CD4-positive, alpha-beta T cell treated with Interleukin-1 beta for 1 hour (primary cell): ENCODE measurements around the gene BFSP2.

ENCODE experiments used
- DNase-seq, 2 donors: peaks; one replicate each; pipeline ENCODE4 v3.0.0-alpha.2; 2020 to 2022

BFSP2 gene, protein sequence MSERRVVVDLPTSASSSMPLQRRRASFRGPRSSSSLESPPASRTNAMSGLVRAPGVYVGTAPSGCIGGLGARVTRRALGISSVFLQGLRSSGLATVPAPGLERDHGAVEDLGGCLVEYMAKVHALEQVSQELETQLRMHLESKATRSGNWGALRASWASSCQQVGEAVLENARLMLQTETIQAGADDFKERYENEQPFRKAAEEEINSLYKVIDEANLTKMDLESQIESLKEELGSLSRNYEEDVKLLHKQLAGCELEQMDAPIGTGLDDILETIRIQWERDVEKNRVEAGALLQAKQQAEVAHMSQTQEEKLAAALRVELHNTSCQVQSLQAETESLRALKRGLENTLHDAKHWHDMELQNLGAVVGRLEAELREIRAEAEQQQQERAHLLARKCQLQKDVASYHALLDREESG

DNA sequence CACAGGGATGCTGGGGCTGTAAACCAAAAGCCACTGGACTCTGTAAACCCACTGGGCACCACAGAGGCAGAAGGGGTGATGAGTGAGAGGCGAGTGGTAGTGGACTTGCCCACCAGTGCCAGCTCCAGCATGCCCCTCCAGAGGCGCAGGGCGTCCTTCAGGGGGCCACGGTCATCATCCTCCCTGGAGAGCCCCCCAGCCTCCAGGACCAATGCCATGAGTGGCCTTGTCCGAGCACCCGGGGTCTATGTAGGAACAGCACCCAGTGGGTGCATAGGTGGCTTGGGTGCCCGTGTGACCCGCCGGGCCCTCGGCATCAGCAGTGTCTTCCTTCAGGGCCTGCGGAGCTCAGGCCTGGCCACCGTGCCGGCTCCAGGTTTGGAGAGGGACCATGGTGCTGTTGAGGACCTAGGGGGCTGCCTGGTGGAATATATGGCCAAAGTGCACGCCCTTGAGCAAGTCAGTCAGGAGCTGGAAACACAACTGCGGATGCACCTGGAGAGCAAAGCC is at the start of gene BFSP2:
TSS of gene BFSP2 (plus strand) at position 51 of the 510 bp plus-strand sequence. CDS start at position 79, 28 bp downstream.
- no peak for DNase-seq

GRCh38 chr3:133354721-133355120 is 45.1 kb upstream of the BFSP2 start:
- no peak for DNase-seq

DNA sequence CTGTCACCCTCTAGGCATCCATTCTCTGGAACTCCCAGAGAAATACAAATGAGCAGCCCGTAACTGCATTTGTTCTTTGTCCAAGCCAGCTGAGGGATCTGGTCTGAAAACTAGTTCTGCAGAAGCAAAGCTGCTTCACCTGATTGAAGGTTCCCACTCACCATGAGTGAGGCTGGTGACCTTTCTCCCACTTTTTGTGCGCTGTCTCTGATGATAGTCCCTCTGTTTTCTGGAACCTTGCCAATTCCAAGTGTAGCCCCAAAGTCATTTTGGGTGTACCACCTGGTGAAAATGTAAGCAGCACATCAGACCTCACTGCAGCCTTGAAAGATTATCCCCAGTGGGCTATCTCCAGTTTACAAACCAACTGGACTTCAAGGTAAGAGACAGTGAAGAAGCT is 39.4 kb upstream of the BFSP2 start:
- no peak for DNase-seq

DNA sequence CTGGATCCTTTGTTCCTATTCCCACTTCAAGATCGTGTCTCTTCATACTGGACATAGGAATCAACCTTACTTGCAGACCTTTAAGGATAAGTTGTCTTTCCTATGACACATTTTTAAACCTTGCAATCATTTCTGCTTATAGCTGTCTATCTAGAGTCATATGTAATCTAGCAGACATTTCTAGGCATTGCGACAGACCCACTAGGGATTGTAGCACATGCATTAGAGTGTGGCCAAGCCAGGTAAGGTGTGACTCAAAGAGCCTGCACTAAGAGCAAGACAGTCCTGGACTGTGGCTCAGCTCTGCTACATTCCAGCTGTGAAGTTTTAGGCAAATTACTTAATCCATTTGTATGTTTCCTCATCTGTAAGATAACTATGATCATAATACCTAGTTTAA is 38.8 kb upstream of the BFSP2 start:
- DNase-seq = no peak

DNA sequence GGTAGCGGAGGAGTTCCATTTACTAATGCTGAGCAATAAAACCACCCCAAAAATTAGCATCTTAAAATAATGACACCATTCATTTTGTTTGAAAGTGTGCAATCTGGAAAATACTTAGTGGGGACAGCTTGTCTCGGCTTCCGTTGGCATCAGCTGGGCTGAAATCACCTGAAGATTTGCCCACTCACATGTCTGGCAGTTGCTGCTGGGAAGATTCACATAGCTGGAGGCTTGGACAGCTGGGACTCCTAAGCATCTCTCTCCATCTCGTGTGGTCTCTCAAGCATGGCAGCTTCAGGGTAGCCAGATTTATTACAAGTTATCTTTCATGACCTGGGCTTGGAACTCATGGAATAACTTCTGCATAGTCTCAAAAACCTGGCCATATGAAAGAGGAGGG is 38.4 kb upstream of the BFSP2 start:
- no peak for DNase-seq

DNA sequence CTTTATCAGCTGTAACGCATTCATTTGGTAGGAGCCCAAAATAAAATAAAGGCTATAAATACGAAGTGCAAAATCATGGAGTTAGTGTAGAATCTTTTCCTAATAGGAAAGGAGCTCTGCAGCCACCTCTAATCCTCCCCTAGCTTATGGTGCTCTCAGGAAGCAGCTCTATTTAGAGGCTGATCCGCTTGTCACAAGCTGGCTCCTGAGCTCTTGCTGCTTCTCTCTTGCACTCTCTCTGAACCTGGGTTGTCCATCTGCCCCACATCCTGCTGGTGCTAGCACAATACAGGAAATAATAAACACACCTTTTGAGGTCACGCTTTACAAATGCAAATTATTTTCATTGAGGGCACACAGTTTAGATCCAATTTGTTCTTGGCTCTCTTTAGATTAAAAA is 37.3 kb upstream of the BFSP2 start:
- no peak for DNase-seq

DNA sequence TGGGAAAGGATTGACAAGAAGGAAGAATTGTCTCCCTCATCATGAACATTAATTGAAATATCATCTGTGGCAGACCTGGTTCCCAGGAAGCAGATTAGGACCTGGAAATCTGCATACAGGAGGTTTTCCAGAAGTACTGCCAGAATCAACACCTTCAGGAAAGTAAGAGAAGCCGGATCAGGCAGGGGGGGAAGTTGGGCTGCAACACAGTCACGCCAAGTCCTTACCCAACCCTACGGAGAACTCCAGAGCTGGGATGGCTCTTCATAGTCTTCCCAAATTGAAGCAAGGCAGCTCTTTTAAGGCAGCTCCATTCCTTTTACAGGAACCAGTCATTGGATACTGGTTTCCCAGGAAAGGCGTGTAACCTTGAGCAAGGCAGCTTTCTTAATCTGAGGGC is 35.2 kb upstream of the BFSP2 start:
- DNase-seq = no peak

DNA sequence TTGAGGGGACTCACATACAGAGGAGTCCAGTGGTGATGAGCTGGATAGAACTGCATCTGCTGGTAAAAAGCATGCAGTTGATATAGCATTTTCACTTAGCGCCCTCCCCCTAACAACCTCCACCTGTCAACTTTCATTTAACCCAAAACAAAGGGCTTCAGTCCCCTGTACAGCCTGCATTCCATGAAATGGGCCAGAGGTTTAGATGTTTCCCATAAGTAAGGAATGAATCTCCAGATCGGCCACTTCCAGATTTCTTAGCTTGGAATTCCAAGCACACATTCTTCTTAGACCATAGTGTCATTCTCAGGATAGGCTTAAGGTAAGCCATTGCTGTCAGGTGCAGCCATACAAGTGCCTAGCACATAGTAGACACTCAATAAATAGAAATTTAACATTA is 32.9 kb upstream of the BFSP2 start:
- no peak for DNase-seq

- no peak for DNase-seq
Observed at GRCh38 chr3:133367403-133367802, 32.5 kb upstream of the BFSP2 start.

DNA sequence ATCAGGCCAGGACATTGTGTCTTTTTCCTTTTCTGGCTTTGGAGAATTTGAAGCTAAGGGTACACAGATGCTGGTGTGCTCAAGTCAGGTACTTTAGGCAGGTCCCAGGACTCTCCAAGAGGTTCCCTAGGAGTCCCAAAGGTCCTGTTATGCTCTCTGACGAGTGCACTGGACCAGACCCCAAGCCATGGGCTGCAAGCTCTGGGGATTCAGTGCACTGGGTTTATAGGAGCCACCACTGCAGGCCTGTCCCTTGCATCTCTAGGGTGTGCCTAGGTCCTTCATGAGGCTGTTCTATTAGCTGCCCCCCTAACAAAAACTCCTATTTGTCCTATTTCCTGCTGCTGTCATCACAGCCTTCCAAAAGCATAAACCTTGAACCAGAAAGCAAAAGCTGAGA is 31.9 kb upstream of the BFSP2 start:
- no peak for DNase-seq

- no peak for DNase-seq
Observed at GRCh38 chr3:133368371-133369067, 31.3 kb upstream of the BFSP2 start.

GRCh38 chr3:133369068-133369440 is 30.8 kb upstream of the BFSP2 start:
- no peak for DNase-seq

- no peak for DNase-seq
Observed at GRCh38 chr3:133371181-133371580, 28.7 kb upstream of the BFSP2 start.

- DNase-seq = no peak
Observed at GRCh38 chr3:133371676-133372075, 28.2 kb upstream of the BFSP2 start.

DNA sequence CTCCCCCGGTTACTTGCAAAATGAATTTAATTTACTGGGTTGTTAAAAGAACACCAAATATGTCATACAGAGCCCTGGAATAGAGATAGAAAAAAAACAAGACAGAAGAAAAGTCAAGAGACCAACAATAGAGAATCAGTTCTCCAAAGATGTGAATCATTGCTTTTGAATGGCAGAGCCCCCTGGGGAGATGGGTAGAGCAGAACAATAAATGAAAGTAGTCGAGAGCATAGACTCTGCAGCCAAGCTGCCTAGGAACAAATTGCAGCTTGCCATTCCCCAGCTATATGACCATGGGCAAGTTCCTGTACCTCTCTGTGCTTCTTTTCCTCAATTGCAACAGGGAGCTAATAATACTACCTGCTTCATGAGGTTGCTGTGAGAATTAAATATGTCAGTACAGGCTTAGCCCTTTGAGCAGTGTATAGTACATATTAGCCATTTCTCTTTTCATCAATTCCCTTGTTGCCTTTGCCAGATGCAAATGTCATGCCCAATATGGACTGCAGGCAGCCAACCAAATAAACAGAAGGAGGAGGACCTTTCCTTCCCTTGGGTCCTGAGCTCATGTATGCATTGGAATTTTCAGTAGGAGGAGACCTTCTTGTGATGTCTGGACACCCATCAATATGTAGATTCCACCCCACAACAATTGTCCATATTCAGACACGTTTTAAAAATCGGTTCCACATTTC is 25.0 kb upstream of the BFSP2 start:
- no peak for DNase-seq

DNA sequence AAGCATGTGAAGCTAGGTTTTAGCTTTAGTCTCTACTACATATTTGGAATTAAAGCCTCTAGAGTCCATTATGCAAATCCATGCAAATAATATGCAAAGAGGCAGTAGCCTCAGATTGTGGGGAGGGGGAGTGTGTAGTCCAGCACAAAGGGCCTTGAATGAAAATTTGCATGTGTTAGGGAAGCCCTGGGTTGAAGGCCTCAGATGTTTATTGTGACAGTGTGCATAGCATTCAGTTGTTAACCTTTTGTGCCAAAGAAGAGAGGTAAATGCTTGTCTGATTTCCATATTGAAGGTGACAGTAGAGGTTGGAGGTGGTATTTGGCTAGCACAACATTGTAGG is 24.5 kb upstream of the BFSP2 start:
- no peak for DNase-seq

DNA sequence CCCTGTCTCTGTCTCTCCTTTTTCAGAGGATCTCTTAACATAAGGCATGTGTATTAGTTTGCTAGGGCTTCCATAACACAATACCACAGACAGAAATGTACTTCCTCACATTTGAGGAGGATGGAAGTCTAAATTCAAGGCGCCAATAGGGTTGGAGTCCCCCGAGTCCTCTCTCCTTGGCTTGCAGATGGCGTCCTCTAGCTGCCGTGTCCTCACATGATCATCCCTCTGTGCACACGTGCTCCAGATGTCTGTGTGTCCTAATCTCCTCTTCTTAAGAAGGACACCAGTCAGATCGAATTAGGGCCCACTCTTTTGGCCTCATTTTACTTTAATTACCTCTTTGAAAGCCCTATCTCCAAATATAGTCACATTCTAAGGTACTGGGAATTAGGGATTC is 23.0 kb upstream of the BFSP2 start:
- DNase-seq = no peak

- DNase-seq = no peak
Observed at GRCh38 chr3:133377396-133377795, 22.5 kb upstream of the BFSP2 start.

DNA sequence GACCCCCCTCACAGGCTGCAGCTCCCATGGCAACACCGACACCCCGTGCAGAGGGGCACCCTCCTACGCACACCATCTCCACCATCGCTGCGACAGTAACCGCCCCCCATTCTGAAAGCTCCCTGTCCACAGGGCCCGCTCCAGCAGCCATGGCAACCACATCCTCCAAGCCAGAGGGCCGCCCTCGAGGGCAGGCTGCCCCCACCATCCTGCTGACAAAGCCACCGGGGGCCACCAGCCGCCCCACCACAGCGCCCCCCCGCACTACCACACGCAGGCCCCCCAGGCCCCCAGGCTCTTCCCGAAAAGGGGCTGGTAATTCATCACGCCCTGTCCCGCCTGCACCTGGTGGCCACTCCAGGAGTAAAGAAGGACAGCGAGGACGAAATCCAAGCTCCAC is 19.9 kb upstream of the BFSP2 start:
- no peak for DNase-seq

GRCh38 chr3:133380481-133381225 is 19.2 kb upstream of the BFSP2 start:
- DNase-seq = no peak

GRCh38 chr3:133381346-133382109 is 18.3 kb upstream of the BFSP2 start:
- no peak for DNase-seq

- no peak for DNase-seq
Observed at GRCh38 chr3:133383175-133383574, 16.7 kb upstream of the BFSP2 start.
